Memory B cell (primary cell): ENCODE data around the gene SLIRP.
"Not testable (repeated sequence)": the region's sequence is repeated elsewhere in the genome, so short reads cannot be mapped to it uniquely, and the experiment has no call there.

ENCODE experiments used
- ATAC-seq: fragments of 150-1000 bp; cut with Tn5 transposase; 2 replicates; pipeline ENCODE4 v1.10.0; 2021; ENCODE audit warnings: low read depth, mild to moderate bottlenecking, moderate library complexity
- DNase-seq, 2 donors: peaks; one replicate each; pipeline ENCODE4 v3.0.0; 2022; ENCODE audit warnings: low spot score in 2 of 2
- H3K27ac Mint-ChIP-seq: one replicate; pipeline ENCODE4 v1.8.0; 2022; ENCODE audit warnings: mild to moderate bottlenecking, moderate library complexity, mixed read lengths
- H3K27me3 Mint-ChIP-seq: one replicate; pipeline ENCODE4 v1.8.0; 2022; ENCODE audit warnings: mixed read lengths
- H3K36me3 Mint-ChIP-seq: one replicate; pipeline ENCODE4 v1.8.0; 2022; ENCODE audit warnings: mild to moderate bottlenecking, mixed read lengths
- H3K4me1 Mint-ChIP-seq: one replicate; pipeline ENCODE4 v1.8.0; 2022; ENCODE audit warnings: mixed read lengths
- H3K4me3 Mint-ChIP-seq: one replicate; pipeline ENCODE4 v1.8.0; 2022; ENCODE audit warnings: mild to moderate bottlenecking, moderate library complexity, mixed read lengths
- H3K9me3 Mint-ChIP-seq: one replicate; pipeline ENCODE4 v1.8.0; 2022; ENCODE audit warnings: mixed read lengths

Gene SLIRP

GRCh38 chr14:77710364-77710763, 2.5 kb downstream of the SLIRP start:
- Mint-ChIP-seq H3K36me3 (peaks cover 13% of the 10 kb centered on the region), H3K4me1 (peaks cover 27% of the 10 kb centered on the region), H3K27ac (peak overlapping the region; percentile 64), H3K4me3 (peak overlapping the region; percentile 3), H3K9me3 (no peaks in the 10 kb centered on the region), H3K27me3 (no peaks in the 10 kb centered on the region)
- ATAC-seq (no peak), DNase-seq (no peak)

- H3K4me3 Mint-ChIP-seq, result no peak overlapping the region
- H3K36me3 Mint-ChIP-seq, result peaks cover 21% of the 10 kb centered on the region
- H3K9me3 Mint-ChIP-seq, result no peaks in the 10 kb centered on the region
- H3K27ac Mint-ChIP-seq, result peak overlapping the region; percentile 75
- ATAC-seq, result no peak
- peaks cover 10% of the 10 kb centered on the region for H3K4me1 Mint-ChIP-seq
- no peaks in the 10 kb centered on the region for H3K27me3 Mint-ChIP-seq
- DNase-seq, result no peak
These were observed 7.0 kb downstream of the SLIRP start for GRCh38 chr14:77714926-77715325.

DNA sequence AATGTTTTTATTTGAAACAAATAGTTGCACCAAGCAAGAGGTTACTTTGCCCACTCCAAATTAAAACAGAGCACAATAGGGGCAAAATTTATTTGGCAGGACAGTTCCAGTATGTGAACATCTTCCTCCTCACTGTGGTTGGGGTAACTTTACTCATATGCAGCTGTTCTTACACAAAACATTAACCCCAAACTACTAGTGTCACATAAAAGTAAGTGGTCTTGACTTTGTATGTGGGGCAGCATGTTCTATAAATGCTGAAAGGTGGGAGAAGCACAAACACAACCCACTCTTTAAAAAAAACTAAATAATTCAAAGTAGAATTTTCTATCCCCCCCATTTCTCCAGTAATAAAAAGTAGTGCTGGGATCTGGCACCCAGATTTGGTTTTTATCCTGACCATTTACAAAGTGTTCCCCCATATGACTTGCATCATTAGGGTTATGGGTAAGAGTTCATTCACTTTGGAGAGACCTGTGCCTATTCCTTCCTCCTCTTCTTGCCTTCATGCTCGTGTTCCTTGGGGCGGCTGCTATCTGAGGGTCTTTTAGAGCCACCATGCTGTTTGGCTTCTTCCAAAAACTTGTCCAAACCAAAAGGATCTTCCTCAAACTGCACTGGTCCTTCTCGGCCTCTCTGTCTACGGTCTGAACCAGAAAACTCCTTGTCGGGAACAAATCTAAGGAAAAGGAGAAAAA, 9.9 kb downstream of the SLIRP start:
- H3K27me3 Mint-ChIP-seq, result no peaks in the 10 kb centered on the region
- H3K36me3 Mint-ChIP-seq, result peaks cover 28% of the 10 kb centered on the region
- no peak for ATAC-seq
- no peak for DNase-seq
- peaks cover 3% of the 10 kb centered on the region for H3K4me1 Mint-ChIP-seq
- H3K4me3 Mint-ChIP-seq, result no peak overlapping the region
- H3K27ac Mint-ChIP-seq, result peak overlapping the region; percentile 45
- H3K9me3 Mint-ChIP-seq, result no peaks in the 10 kb centered on the region

GRCh38 chr14:77721437-77721836, 13.5 kb downstream of the SLIRP start:
- H3K9me3 Mint-ChIP-seq, result no peaks in the 10 kb centered on the region
- ATAC-seq (no peak), DNase-seq (no peak)
- H3K36me3 Mint-ChIP-seq, result peaks cover 36% of the 10 kb centered on the region
- no peak overlapping the region for H3K4me3 Mint-ChIP-seq
- peak overlapping the region; percentile 47 for H3K27ac Mint-ChIP-seq
- no peaks in the 10 kb centered on the region for H3K4me1 Mint-ChIP-seq
- H3K27me3 Mint-ChIP-seq, result no peaks in the 10 kb centered on the region

- no peaks in the 10 kb centered on the region for H3K27me3 Mint-ChIP-seq
- ATAC-seq (no peak), DNase-seq (no peak)
- H3K9me3 Mint-ChIP-seq, result no peaks in the 10 kb centered on the region
- H3K4me3 Mint-ChIP-seq, result no peak overlapping the region
- H3K4me1 Mint-ChIP-seq, result no peaks in the 10 kb centered on the region
- no peak overlapping the region for H3K27ac Mint-ChIP-seq
- H3K36me3 Mint-ChIP-seq, result peaks cover 39% of the 10 kb centered on the region
These were observed 14.4 kb downstream of the SLIRP start for GRCh38 chr14:77722301-77722700.

DNA sequence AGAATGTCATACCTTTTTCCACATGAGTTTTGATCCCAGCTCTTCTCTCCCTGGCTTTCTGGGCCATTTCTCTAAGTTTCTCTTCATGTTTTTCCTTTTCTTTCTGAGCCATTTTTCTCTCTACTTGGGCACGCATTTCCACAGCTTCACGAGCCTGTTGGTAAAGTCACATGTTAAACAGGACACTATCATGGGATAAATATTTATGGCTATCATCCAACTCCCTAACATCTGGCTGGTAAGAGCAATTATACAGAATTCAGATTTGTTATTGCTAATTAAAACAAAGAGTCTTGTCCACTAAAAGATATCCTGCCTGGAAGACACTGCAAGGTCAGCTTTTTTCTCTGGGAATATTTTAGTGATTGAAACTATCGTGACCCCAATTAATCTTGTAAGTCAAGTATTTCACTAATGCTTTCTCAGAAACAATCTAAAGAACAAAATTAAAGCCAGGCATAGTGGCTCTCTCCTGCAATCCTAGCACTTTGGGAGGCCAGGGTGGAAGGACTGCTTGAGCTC, 23.1 kb downstream of the SLIRP start:
- Mint-ChIP-seq H3K4me3 (no peak overlapping the region), H3K36me3 (peaks cover 42% of the 10 kb centered on the region), H3K27me3 (no peaks in the 10 kb centered on the region), H3K27ac (peak overlapping the region; percentile 66), H3K4me1 (peaks cover 5% of the 10 kb centered on the region), H3K9me3 (no peaks in the 10 kb centered on the region)
- ATAC-seq (no peak), DNase-seq (no peak)

DNA sequence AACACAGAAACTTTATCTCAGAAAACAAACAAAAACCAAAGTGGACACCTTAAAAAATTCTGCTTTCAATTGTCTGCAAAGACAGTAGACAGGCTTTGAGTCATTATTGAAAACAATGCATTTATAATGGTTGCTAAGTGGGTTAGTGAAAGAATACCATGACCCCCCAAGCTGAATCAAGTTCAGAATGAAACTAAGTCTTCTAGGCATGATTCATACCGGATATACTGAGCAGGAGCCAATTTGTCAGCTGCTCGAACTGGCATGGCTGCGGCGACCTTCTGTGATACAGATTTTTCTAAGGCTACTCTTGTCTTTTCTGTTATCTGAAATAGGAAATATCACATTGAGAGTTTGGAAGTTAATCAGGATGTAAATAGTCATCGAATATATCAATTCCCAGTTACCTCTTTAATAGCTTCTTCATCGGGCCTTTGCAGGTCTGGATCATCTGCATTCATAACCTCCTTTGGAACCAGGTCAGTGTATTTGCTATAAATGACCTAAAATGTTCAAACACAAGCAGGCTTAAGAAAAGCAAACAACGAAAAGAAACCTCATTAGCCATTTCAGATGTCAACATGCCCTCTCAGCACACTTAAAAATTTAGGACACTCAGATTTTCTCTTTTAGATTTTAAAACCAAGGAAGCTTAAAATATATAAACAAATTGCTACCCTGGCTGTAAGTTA, 30.8 kb downstream of the SLIRP start:
- no peaks in the 10 kb centered on the region for H3K9me3 Mint-ChIP-seq
- no peaks in the 10 kb centered on the region for H3K27me3 Mint-ChIP-seq
- peaks cover 25% of the 10 kb centered on the region for H3K36me3 Mint-ChIP-seq
- H3K4me3 Mint-ChIP-seq, result no peak overlapping the region
- H3K4me1 Mint-ChIP-seq, result peaks cover 5% of the 10 kb centered on the region
- H3K27ac Mint-ChIP-seq, result no peak overlapping the region
- no peak for ATAC-seq
- DNase-seq, result no peak

GRCh38 chr14:77741438-77741837, 33.5 kb downstream of the SLIRP start:
- Mint-ChIP-seq H3K27ac (peak overlapping the region; percentile 28), H3K27me3 (no peaks in the 10 kb centered on the region), H3K9me3 (no peaks in the 10 kb centered on the region), H3K36me3 (peaks cover 25% of the 10 kb centered on the region), H3K4me3 (no peak overlapping the region), H3K4me1 (peaks cover 11% of the 10 kb centered on the region)
- DNase-seq (no peak), ATAC-seq (no peak)

- DNase-seq, result no peak
- Mint-ChIP-seq H3K9me3 (no peaks in the 10 kb centered on the region), H3K4me1 (peaks cover 16% of the 10 kb centered on the region), H3K36me3 (peaks cover 31% of the 10 kb centered on the region), H3K27me3 (no peaks in the 10 kb centered on the region), H3K27ac (no peak overlapping the region), H3K4me3 (no peak overlapping the region)
- no peak for ATAC-seq
These were observed 38.3 kb downstream of the SLIRP start for GRCh38 chr14:77746064-77746702.

- not testable (repeated sequence) for H3K9me3 Mint-ChIP-seq, H3K27ac Mint-ChIP-seq, H3K27me3 Mint-ChIP-seq, ATAC-seq, H3K4me3 Mint-ChIP-seq, DNase-seq
- Mint-ChIP-seq H3K4me1 (peaks cover 16% of the 10 kb centered on the region), H3K36me3 (peaks cover 32% of the 10 kb centered on the region)
These were observed 39.5 kb downstream of the SLIRP start for GRCh38 chr14:77747425-77747824.

- Mint-ChIP-seq H3K36me3 (peaks cover 26% of the 10 kb centered on the region), H3K27me3 (no peaks in the 10 kb centered on the region), H3K4me1 (peaks cover 11% of the 10 kb centered on the region), H3K27ac (no peak overlapping the region), H3K4me3 (no peak overlapping the region), H3K9me3 (no peaks in the 10 kb centered on the region)
- DNase-seq, result no peak
- no peak for ATAC-seq
These were observed 44.4 kb downstream of the SLIRP start for GRCh38 chr14:77752266-77752665.

GRCh38 chr14:77752799-77753516, 45.1 kb downstream of the SLIRP start:
- no peak for ATAC-seq
- DNase-seq, result no peak
- H3K27ac Mint-ChIP-seq, result no peak overlapping the region
- H3K4me1 Mint-ChIP-seq, result peaks cover 17% of the 10 kb centered on the region
- H3K9me3 Mint-ChIP-seq, result no peaks in the 10 kb centered on the region
- no peaks in the 10 kb centered on the region for H3K27me3 Mint-ChIP-seq
- peaks cover 31% of the 10 kb centered on the region for H3K36me3 Mint-ChIP-seq
- H3K4me3 Mint-ChIP-seq, result no peak overlapping the region

- DNase-seq (peak; percentile 76 to 90), ATAC-seq (peak; percentile 89)
- H3K4me1 Mint-ChIP-seq, result peaks cover 19% of the 10 kb centered on the region
- peak within 1 kb of the TSS; percentile 97 for H3K27ac Mint-ChIP-seq
- no peaks in the 10 kb centered on the region for H3K9me3 Mint-ChIP-seq
- H3K27me3 Mint-ChIP-seq, result no peaks in the 10 kb centered on the region
- peaks cover 8% of the 10 kb centered on the region for H3K36me3 Mint-ChIP-seq
- peak within 1 kb of the TSS; percentile 94 for H3K4me3 Mint-ChIP-seq
These were observed 52.7 kb downstream of the SLIRP start, which contains the start of gene SNW1 for GRCh38 chr14:77760381-77761204. Gene SNW1 (minus strand): TSS chr14:77761156. CDS start chr14:77761127, 29 bp downstream.
